OCI-LY1 (cell line): Measurements from ENCODE around the gene SFT2D3.

Experiments used
- H2AFZ ChIP-seq: fragments of 200-600 bp; sonication (generic), shearing (Covaris generic); 2 replicates; pipeline ENCODE4 v1.6.0; 2014; ENCODE audit warnings: antibody characterized with exemption, mild to moderate bottlenecking, low read length
- H3F3A ChIP-seq: fragments of 200-600 bp; sonication (generic), shearing (Covaris generic); 2 replicates; pipeline ENCODE4 v1.6.0; 2014; ENCODE audit warnings: mild to moderate bottlenecking, antibody characterized with exemption, low read length, moderate library complexity; ENCODE audit not compliant: insufficient read depth
- H3K27ac ChIP-seq: fragments of 200-600 bp; sonication (generic); 2 replicates; pipeline ENCODE4 v1.5.1; 2014; ENCODE audit warnings: low read length, mixed run types, mild to moderate bottlenecking, low read depth; ENCODE audit not compliant: poor library complexity, severe bottlenecking
- H3K27me3 ChIP-seq: fragments of 200-600 bp; sonication (generic); 2 replicates; pipeline ENCODE4 v1.6.0; 2014; ENCODE audit warnings: antibody characterized with exemption, mild to moderate bottlenecking, low read length, moderate library complexity; ENCODE audit not compliant: insufficient read depth
- H3K36me3 ChIP-seq: fragments of 200-600 bp; sonication (generic); 2 replicates; pipeline ENCODE4 v1.6.1; 2014; ENCODE audit warnings: mild to moderate bottlenecking, antibody characterized with exemption, low read length, moderate library complexity, mixed read lengths; ENCODE audit not compliant: insufficient read depth
- H3K4me1 ChIP-seq: fragments of 200-600 bp; sonication (generic); 2 replicates; pipeline ENCODE4 v1.5.1; 2014; ENCODE audit warnings: mild to moderate bottlenecking, low read length, moderate library complexity; ENCODE audit not compliant: insufficient read depth, severe bottlenecking
- H3K4me2 ChIP-seq: fragments of 200-600 bp; sonication (generic), shearing (Covaris generic); 2 replicates; pipeline ENCODE4 v1.6.1; 2014; ENCODE audit warnings: low read length
- H3K4me3 ChIP-seq: fragments of 200-600 bp; sonication (generic); 2 replicates; pipeline ENCODE4 v1.5.1; 2014; ENCODE audit warnings: low read length, low read depth, mild to moderate bottlenecking, mixed read lengths; ENCODE audit not compliant: poor library complexity, severe bottlenecking
- H3K79me2 ChIP-seq: fragments of 200-600 bp; shearing (Covaris generic); 2 replicates; pipeline ENCODE4 v1.6.1; 2016; ENCODE audit warnings: mixed run types, low read length, mixed read lengths; ENCODE audit not compliant: insufficient read depth
- H3K9ac ChIP-seq: fragments of 200-600 bp; sonication (generic), shearing (Covaris generic); 2 replicates; pipeline ENCODE4 v1.6.1; 2014; ENCODE audit warnings: mild to moderate bottlenecking, low read length, mixed read lengths
- H3K9me2 ChIP-seq: fragments of 200-600 bp; sonication (generic), shearing (Covaris generic); 2 replicates; pipeline ENCODE4 v1.6.1; 2014; ENCODE audit warnings: low read depth, mild to moderate bottlenecking, low read length, mixed read lengths
- H3K9me3 ChIP-seq: fragments of 200-600 bp; shearing (Covaris generic); 2 replicates; pipeline ENCODE4 v1.6.1; 2014; ENCODE audit warnings: low read length, mixed read lengths
- H4K20me1 ChIP-seq: fragments of 200-600 bp; sonication (generic), shearing (Covaris generic); 2 replicates; pipeline ENCODE4 v1.6.0; 2016; ENCODE audit warnings: mild to moderate bottlenecking, low read length; ENCODE audit not compliant: insufficient read depth
- EZH2 ChIP-seq: fragments of 200-600 bp; sonication (generic), shearing (Covaris generic); IDR thresholded peaks from 2 replicates; pipeline ENCODE4 v1.8.0; 2017; ENCODE audit warnings: borderline replicate concordance, mixed run types, mild to moderate bottlenecking, antibody characterized with exemption, low read length, moderate library complexity, mixed read lengths
- TF ChIP-seq, protein P1 (sequence below): fragments of 200-600 bp; sonication (generic), shearing (Covaris generic); IDR thresholded peaks from 2 replicates; pipeline ENCODE4 v1.5.1; 2017; ENCODE audit warnings: mild to moderate bottlenecking, antibody characterized with exemption, low read length, moderate library complexity, mixed read lengths

The SFT2D3 gene

DNA sequence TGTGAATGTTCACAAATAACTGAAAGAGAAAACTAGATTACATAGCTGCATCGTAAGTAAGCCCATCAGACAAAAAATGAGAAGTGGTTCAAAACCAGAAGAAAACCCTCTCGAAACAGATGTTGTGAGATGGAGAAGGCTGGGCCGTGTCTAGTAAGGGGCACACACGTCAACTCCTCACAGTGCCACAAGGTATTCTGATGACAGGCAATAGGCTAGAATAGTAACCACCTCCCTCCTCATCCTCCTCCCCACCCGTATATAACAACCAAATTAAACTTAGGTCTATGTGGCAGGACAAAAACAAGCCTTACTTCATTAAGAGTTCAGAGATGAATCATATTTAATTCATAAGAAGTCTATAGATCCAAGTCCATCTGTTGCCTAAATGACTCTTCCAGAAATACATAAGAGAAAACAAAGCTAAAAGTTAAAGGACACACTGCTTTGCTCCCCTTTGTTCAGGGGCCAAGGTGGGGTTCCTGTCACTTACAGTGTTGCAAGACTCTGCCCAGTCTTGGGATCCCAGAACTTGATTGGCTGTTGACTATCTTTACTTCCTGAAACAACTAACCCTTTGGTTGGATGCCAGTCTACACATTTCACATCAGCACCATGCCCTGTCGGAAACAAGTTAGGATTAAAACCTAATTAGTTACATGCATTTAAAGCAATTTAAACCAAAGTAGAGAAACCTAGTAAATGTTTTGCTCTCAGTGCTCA, 25.0 kb downstream of the SFT2D3 start:
- Histone ChIP-seq H3K79me2 (no peaks in the 10 kb centered on the region), H2AFZ (no peak overlapping the region), H3K4me3 (no peak overlapping the region), H3K9me2 (no peaks in the 10 kb centered on the region), H3K9me3 (no peaks in the 10 kb centered on the region), H3K27me3 (no peaks in the 10 kb centered on the region), H3F3A (no peaks in the 10 kb centered on the region), H4K20me1 (no peaks in the 10 kb centered on the region), H3K4me1 (no peaks in the 10 kb centered on the region), H3K4me2 (no peak overlapping the region), H3K9ac (no peak overlapping the region), H3K27ac (no peak overlapping the region), H3K36me3 (peaks cover 41% of the 10 kb centered on the region)
- TF ChIP-seq EZH2: no peak
- TF ChIP-seq, protein P1, sequence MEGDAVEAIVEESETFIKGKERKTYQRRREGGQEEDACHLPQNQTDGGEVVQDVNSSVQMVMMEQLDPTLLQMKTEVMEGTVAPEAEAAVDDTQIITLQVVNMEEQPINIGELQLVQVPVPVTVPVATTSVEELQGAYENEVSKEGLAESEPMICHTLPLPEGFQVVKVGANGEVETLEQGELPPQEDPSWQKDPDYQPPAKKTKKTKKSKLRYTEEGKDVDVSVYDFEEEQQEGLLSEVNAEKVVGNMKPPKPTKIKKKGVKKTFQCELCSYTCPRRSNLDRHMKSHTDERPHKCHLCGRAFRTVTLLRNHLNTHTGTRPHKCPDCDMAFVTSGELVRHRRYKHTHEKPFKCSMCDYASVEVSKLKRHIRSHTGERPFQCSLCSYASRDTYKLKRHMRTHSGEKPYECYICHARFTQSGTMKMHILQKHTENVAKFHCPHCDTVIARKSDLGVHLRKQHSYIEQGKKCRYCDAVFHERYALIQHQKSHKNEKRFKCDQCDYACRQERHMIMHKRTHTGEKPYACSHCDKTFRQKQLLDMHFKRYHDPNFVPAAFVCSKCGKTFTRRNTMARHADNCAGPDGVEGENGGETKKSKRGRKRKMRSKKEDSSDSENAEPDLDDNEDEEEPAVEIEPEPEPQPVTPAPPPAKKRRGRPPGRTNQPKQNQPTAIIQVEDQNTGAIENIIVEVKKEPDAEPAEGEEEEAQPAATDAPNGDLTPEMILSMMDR: no peak

GRCh38 chr2:127733113-127733815, 32.0 kb downstream of the SFT2D3 start:
- no peak overlapping the region for H3K4me3 ChIP-seq
- no peaks in the 10 kb centered on the region for H3K79me2 ChIP-seq
- H4K20me1 ChIP-seq: no peaks in the 10 kb centered on the region
- H3K9ac ChIP-seq: no peak overlapping the region
- H3K4me2 ChIP-seq: no peak overlapping the region
- no peak for TF ChIP-seq EZH2
- TF ChIP-seq, protein P1: no peak
- no peaks in the 10 kb centered on the region for H3K9me3 ChIP-seq
- no peaks in the 10 kb centered on the region for H3F3A ChIP-seq
- no peaks in the 10 kb centered on the region for H3K4me1 ChIP-seq
- H2AFZ ChIP-seq: no peak overlapping the region
- no peak overlapping the region for H3K27ac ChIP-seq
- no peaks in the 10 kb centered on the region for H3K9me2 ChIP-seq
- H3K27me3 ChIP-seq: no peaks in the 10 kb centered on the region
- H3K36me3 ChIP-seq: peaks cover 31% of the 10 kb centered on the region

- no peak overlapping the region for H3K9ac ChIP-seq
- H3K9me2 ChIP-seq: no peaks in the 10 kb centered on the region
- no peaks in the 10 kb centered on the region for H3F3A ChIP-seq
- no peaks in the 10 kb centered on the region for H3K9me3 ChIP-seq
- no peaks in the 10 kb centered on the region for H3K27me3 ChIP-seq
- H3K79me2 ChIP-seq: no peaks in the 10 kb centered on the region
- H2AFZ ChIP-seq: no peak overlapping the region
- no peaks in the 10 kb centered on the region for H3K4me1 ChIP-seq
- H3K36me3 ChIP-seq: peaks cover 38% of the 10 kb centered on the region
- H3K4me2 ChIP-seq: no peak overlapping the region
- H3K27ac ChIP-seq: no peak overlapping the region
- TF ChIP-seq, protein P1: no peak
- TF ChIP-seq EZH2: no peak
- no peak overlapping the region for H3K4me3 ChIP-seq
- no peaks in the 10 kb centered on the region for H4K20me1 ChIP-seq
These were observed 32.7 kb downstream of the SFT2D3 start for GRCh38 chr2:127733816-127734537.
